HG02840 (cell line): ENCODE results near the gene B4GALT4.
"Not testable (repeated sequence)": the region's sequence is repeated elsewhere in the genome, so short reads cannot be mapped to it uniquely, and the experiment has no call there.

Experiments
- ATAC-seq: cut with Tn5 transposase; IDR thresholded peaks from one replicate; pipeline ENCODE4 v1.9.1; 2021; ENCODE audit warnings: mild to moderate bottlenecking, moderate library complexity, moderate number of reproducible peaks; ENCODE audit not compliant: unreplicated experiment, low FRiP score

The B4GALT4 gene

GRCh38 chr3:119206611-119207511, 33.8 kb downstream of the B4GALT4 start:
- no peak for ATAC-seq

- ATAC-seq: no peak
Observed at GRCh38 chr3:119205685-119206084, 35.0 kb downstream of the B4GALT4 start.

- ATAC-seq: no peak
Observed at GRCh38 chr3:119205209-119205608, 35.5 kb downstream of the B4GALT4 start.

- no peak for ATAC-seq
Observed at GRCh38 chr3:119195911-119196310, 44.8 kb downstream of the B4GALT4 start.

GRCh38 chr3:119195151-119195476, 45.6 kb downstream of the B4GALT4 start:
- ATAC-seq: no peak

GRCh38 chr3:119194237-119195150, 46.2 kb downstream of the B4GALT4 start:
- no peak for ATAC-seq

- ATAC-seq: no peak
Observed at GRCh38 chr3:119191800-119192199, 48.9 kb downstream of the B4GALT4 start.

GRCh38 chr3:119187266-119187665, 53.4 kb downstream of the B4GALT4 start:
- no peak for ATAC-seq

- no peak for ATAC-seq
Observed at GRCh38 chr3:119184796-119185570, 55.7 kb downstream of the B4GALT4 start.

GRCh38 chr3:119184111-119184510, 56.6 kb downstream of the B4GALT4 start:
- ATAC-seq: no peak

- no peak for ATAC-seq
Observed at GRCh38 chr3:119181765-119182164, 58.9 kb downstream of the B4GALT4 start.

- no peak for ATAC-seq
Observed at GRCh38 chr3:119177321-119177720, 63.4 kb downstream of the B4GALT4 start.

GRCh38 chr3:119176778-119177177, 63.9 kb downstream of the B4GALT4 start:
- no peak for ATAC-seq

- no peak for ATAC-seq
Observed at GRCh38 chr3:119175872-119176756, 64.6 kb downstream of the B4GALT4 start.

GRCh38 chr3:119173325-119173724, 67.4 kb downstream of the B4GALT4 start, which contains the start of gene UPK1B:
Gene UPK1B (plus strand): TSS chr3:119173598. CDS start chr3:119186742, 13,144 bp downstream.
- ATAC-seq: no peak

- ATAC-seq: no peak
Observed at GRCh38 chr3:119170821-119171220, 69.9 kb downstream of the B4GALT4 start.

GRCh38 chr3:119164745-119165144, 75.9 kb downstream of the B4GALT4 start:
- not testable (repeated sequence) for ATAC-seq
